GM12878 (cell line): ENCODE data around the gene GYG2. TPM values are rescaled to one million over a fixed set of nuclear protein-coding genes. Genes with fewer than 3 reads are reported as not detected.

Experiments
- ATAC-seq: fragments of 200-7000 bp; cut with Tn5 transposase; 3 replicates; pipeline ENCODE4 v1.9.1; 2020; ENCODE audit warnings: mild to moderate bottlenecking, moderate library complexity
- BruUV-seq: library from RNA; stranded (reverse); fragments of 400-500 nt; replicated peaks from 2 replicates; lab custom pipeline; 2021; lab: Mats Ljungman, UMichigan
- CTCF ChIA-PET: fragments of 300-600 bp; sonication (Branson Sonifier 250); formaldehyde crosslinking; extraction: SDS; loops from one replicate; lab custom pipeline; 2021; ENCODE audit warnings: inconsistent platforms; lab: Yijun Ruan, JAX
- POLR2A ChIA-PET: fragments of 350-600 bp; formaldehyde crosslinking; extraction: SDS; loops from one replicate; lab custom pipeline; 2021; ENCODE audit warnings: inconsistent platforms; lab: Charles Lee
- RAD21 ChIA-PET: fragments of 300-600 bp; sonication (Branson Sonifier 250); formaldehyde crosslinking; loops from one replicate; lab custom pipeline; 2023; ENCODE audit warnings: antibody characterized with exemption; ENCODE audit not compliant: unreplicated experiment; lab: Charles Lee
- SMC1A ChIA-PET: fragments of 300-600 bp; sonication (Branson Sonifier 250); formaldehyde crosslinking; loops from one replicate; lab custom pipeline; 2023; ENCODE audit not compliant: unreplicated experiment, uncharacterized antibody; lab: Charles Lee
- DNase-seq: peaks from one replicate; pipeline ENCODE4 v3.0.0-alpha.2; 2011; ENCODE audit warnings: low read depth, low spot score
- FAIRE-seq: peaks from 3 replicates; lab custom pipeline; 2011; peaks lifted over from hg19 to GRCh38; lab: Jason Lieb, UNC
- H2AFZ ChIP-seq: 2 replicates; pipeline ENCODE4 v1.6.0; 2011; ENCODE audit warnings: low read depth, low read length, control low read depth; ENCODE audit not compliant: control insufficient read depth
- H3K27ac ChIP-seq: 2 replicates; pipeline ENCODE4 v1.5.1; 2011; ENCODE audit warnings: control low read depth; ENCODE audit not compliant: control insufficient read depth, insufficient read depth
- H3K27me3 ChIP-seq, 2 experiments: replicated peaks in 1 of 2; 2 replicates each; pipeline versions ENCODE4 v1.6.0 to v1.6.1; 2011; ENCODE audit warnings: low read length in 1 of 2; ENCODE audit not compliant: control insufficient read depth in 2 of 2, insufficient read depth in 2 of 2
- H3K36me3 ChIP-seq, 2 experiments: 2 replicates each; pipeline ENCODE4 v1.5.1; 2011; ENCODE audit warnings: low read length in 1 of 2; ENCODE audit not compliant: control insufficient read depth in 2 of 2, insufficient read depth in 2 of 2
- H3K4me1 ChIP-seq: 2 replicates; pipeline ENCODE4 v1.6.1; 2011; ENCODE audit warnings: mild to moderate bottlenecking, low read length, moderate library complexity, mixed read lengths; ENCODE audit not compliant: control insufficient read depth, insufficient read depth
- H3K4me2 ChIP-seq: 2 replicates; pipeline ENCODE4 v1.6.0; 2011; ENCODE audit warnings: control low read depth; ENCODE audit not compliant: control insufficient read depth, insufficient read depth
- H3K4me3 ChIP-seq: fragments of 200-600 bp; sonication (generic); 2 replicates; pipeline ENCODE4 v1.5.1; 2016
- H3K79me2 ChIP-seq: 2 replicates; pipeline ENCODE4 v1.6.0; 2011; ENCODE audit warnings: low read length; ENCODE audit not compliant: control insufficient read depth, insufficient read depth
- H3K9ac ChIP-seq: 2 replicates; pipeline ENCODE4 v1.8.0; 2011; ENCODE audit warnings: low read length, control low read depth, mixed read lengths; ENCODE audit not compliant: control insufficient read depth, insufficient read depth
- H3K9me3 ChIP-seq: replicated peaks from 3 replicates; pipeline ENCODE4 v1.5.1; 2011; ENCODE audit warnings: mild to moderate bottlenecking, low read length; ENCODE audit not compliant: control insufficient read depth, insufficient read depth
- H4K20me1 ChIP-seq: 2 replicates; pipeline ENCODE4 v1.6.0; 2011; ENCODE audit not compliant: control insufficient read depth, insufficient read depth
- FOXK2 ChIP-seq: fragments of 450-650 bp; IDR thresholded peaks from 2 replicates; pipeline ENCODE4 v1.6.1; 2017; ENCODE audit warnings: mild to moderate bottlenecking, moderate library complexity
- MYB ChIP-seq: fragments of 150-350 bp; IDR thresholded peaks from 2 replicates; pipeline ENCODE4 v1.6.1; 2014; ENCODE audit warnings: mild to moderate bottlenecking, low read depth, low read length, borderline replicate concordance
- MYC ChIP-seq: IDR thresholded peaks from 2 replicates; pipeline ENCODE4 v1.6.1; 2011; ENCODE audit warnings: mild to moderate bottlenecking, low read length, moderate library complexity, inconsistent platforms; ENCODE audit not compliant: insufficient read depth, insufficient replicate concordance, insufficient read length, severe bottlenecking
- SKIL ChIP-seq: fragments of 450-650 bp; IDR thresholded peaks from 2 replicates; pipeline ENCODE4 v1.6.1; 2017; ENCODE audit warnings: mild to moderate bottlenecking, low read depth, inconsistent platforms; ENCODE audit not compliant: poor library complexity, severe bottlenecking
- STAT3 ChIP-seq: IDR thresholded peaks from 2 replicates; pipeline ENCODE4 v1.6.1; 2011; ENCODE audit warnings: low read depth, low read length, improper control_type of control experiment
- ZNF24 ChIP-seq: fragments of 450-650 bp; IDR thresholded peaks from 2 replicates; pipeline ENCODE4 v1.6.1; 2017; ENCODE audit warnings: antibody characterized with exemption, mild to moderate bottlenecking
- WGBS: methylation state at CpG from one replicate; pipeline ENCODE4 v1.1.6; 2016; ENCODE audit warnings: low lambda C conversion rate; ENCODE audit not compliant: insufficient replicate concordance, insufficient coverage; ENCODE audit errors: missing lambda C conversion rate; 5-methylcytosine and 5-hydroxymethylcytosine counted together
- in situ Hi-C: fragments of 300-500 bp; cut with MboI; formaldehyde crosslinking; loops from 9 replicates; pipeline ENCODE4 v1.14.3; 2018; ENCODE audit warnings: mixed read lengths
- intact Hi-C: fragments of 100-400 bp; cut with micrococcal nuclease; formaldehyde crosslinking; loops from one replicate; pipeline ENCODE4 v1.14.2; 2022; ENCODE audit not compliant: unreplicated experiment
- polyA plus RNA-seq, 11 experiments: library from polyadenylated mRNA; depleted of rRNA in 4 of 11; unstranded in 6 of 11; stranded (reverse) in 5 of 11; fragments of >200 nt; fragmentation: Nextera tagmentation in 4 of 11; fragmentation: Illumina TruSeq in 1 of 11; extraction: Ambion mirVana in 4 of 11; extraction: Trizol in 1 of 11; gene quantifications; 1 replicate in 1 of 11; 2 replicates in 10 of 11; pipeline versions ENCODE4 v1.2.1 to v1.2.3, GENCODE V29; 2011 to 2016; ENCODE audit warnings: inconsistent platforms in 2 of 11, missing spikeins in 2 of 11, low read depth in 1 of 11
- total RNA-seq, 4 experiments: library from RNA; depleted of rRNA in 3 of 4; stranded (reverse); fragments of >200 nt in 3 of 4; fragmentation: Illumina TruSeq in 1 of 4; extraction: Trizol in 1 of 4; gene quantifications; 2 replicates each; pipeline versions ENCODE4 v1.2.1 to v1.2.3, GENCODE V29; 2013 to 2021
- TF ChIP-seq, protein P1 (sequence below): fragments of 450-650 bp; IDR thresholded peaks from 2 replicates; pipeline ENCODE4 v1.6.1; 2017; ENCODE audit warnings: borderline replicate concordance
- TF ChIP-seq, protein P2 (sequence below): fragments of 450-650 bp; IDR thresholded peaks from 2 replicates; pipeline ENCODE4 v1.6.1; 2016; ENCODE audit warnings: mild to moderate bottlenecking
- TF ChIP-seq, protein P3 (sequence below): IDR thresholded peaks from 2 replicates; pipeline ENCODE4 v1.6.1; 2011; ENCODE audit warnings: borderline replicate concordance, low read depth, mild to moderate bottlenecking, moderate library complexity, mixed read lengths, low read length; ENCODE audit not compliant: insufficient read depth; ENCODE audit errors: extremely low read length
- TF ChIP-seq, protein P4 (sequence below): IDR thresholded peaks from 2 replicates; pipeline ENCODE4 v1.6.1; 2011; ENCODE audit warnings: mild to moderate bottlenecking, low read depth, low read length, moderate library complexity; ENCODE audit not compliant: insufficient replicate concordance

GYG2 gene
- total and polyA plus RNA-seq, 10 of the 15 experiments (the other 5 are each of a cell fraction or from before 2014, with no cell fraction given) = 0.05 TPM; not detected in 9

- TF ChIP-seq ZNF24 = no peak
- TF ChIP-seq MYC = no peak
- no peak for TF ChIP-seq MYB
- TF ChIP-seq FOXK2 = no peak
- TF ChIP-seq STAT3 = no peak
Measured at GRCh38 chrX:2829469-2830246, 928 bp downstream of the GYG2 start (continued).

DNA sequence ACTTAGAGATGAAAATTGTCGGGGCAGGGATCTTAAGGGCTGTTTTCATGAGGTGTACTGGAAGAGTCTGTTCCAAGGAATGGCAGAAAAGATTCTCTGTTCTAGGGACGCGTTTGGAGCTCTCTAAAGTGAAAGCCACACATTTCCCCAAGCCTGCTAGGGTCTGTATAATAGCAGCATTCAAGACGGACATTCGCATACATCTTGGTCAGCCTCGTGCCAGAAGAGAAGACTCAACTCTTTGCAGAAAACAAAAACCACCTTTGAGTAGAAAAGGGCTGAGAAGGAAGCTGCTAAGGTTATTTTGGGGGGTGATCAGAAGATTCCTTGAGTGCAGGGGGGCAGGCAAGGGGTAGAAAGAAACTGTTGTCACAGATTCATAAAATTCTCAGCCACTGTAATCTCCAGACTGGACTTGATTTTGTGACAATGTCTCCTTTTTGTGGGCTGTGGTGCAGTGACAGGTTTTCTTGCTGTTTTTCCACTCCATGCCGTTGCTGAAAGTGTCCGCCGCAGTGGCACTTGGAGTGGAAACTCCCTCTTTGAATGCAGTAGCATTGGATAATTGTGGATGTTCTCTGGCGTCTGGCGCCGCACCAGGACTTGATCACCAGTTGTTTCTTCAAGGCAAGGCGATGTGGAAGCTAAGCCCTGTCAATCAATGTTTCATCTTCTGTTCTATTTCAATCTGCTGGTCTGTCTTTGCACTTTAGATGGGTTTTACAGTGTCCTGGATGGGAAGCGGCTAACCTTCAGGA, 2.9 kb downstream of the GYG2 start:
- Histone ChIP-seq H4K20me1 (no peaks in the 10 kb centered on the region), H3K9me3 (peaks cover 1% of the 10 kb centered on the region; the same call in 1 of the 3 replicates), H3K4me2 (no peak overlapping the region), H3K27me3 (no peaks in the 10 kb centered on the region), H3K4me1 (no peaks in the 10 kb centered on the region), H3K36me3 (no peaks in the 10 kb centered on the region), H3K27ac (no peak overlapping the region), H2AFZ (no peak overlapping the region), H3K4me3 (no peak overlapping the region), H3K9ac (no peak overlapping the region), H3K79me2 (no peaks in the 10 kb centered on the region)
- no peak for ATAC-seq
- no TSS peak for BruUV-seq
- ChIA-PET SMC1A (no interaction called here), POLR2A (no interaction called here), CTCF (interaction anchor here (0.7 kb wide), 1 partner anchor 10 kb away, joined by 3 read pairs; no protein-coding TSS in a partner anchor), RAD21 (no interaction called here)
- no peak for FAIRE-seq
- no peak for DNase-seq
- in situ Hi-C loops (no loop called here), intact Hi-C loops (no loop called here)
- 58% methylated on average over 14 of the region's 14 CpGs for WGBS
- TF ChIP-seq, protein P1, sequence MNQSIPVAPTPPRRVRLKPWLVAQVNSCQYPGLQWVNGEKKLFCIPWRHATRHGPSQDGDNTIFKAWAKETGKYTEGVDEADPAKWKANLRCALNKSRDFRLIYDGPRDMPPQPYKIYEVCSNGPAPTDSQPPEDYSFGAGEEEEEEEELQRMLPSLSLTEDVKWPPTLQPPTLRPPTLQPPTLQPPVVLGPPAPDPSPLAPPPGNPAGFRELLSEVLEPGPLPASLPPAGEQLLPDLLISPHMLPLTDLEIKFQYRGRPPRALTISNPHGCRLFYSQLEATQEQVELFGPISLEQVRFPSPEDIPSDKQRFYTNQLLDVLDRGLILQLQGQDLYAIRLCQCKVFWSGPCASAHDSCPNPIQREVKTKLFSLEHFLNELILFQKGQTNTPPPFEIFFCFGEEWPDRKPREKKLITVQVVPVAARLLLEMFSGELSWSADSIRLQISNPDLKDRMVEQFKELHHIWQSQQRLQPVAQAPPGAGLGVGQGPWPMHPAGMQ = no peak
- TF ChIP-seq, protein P2, sequence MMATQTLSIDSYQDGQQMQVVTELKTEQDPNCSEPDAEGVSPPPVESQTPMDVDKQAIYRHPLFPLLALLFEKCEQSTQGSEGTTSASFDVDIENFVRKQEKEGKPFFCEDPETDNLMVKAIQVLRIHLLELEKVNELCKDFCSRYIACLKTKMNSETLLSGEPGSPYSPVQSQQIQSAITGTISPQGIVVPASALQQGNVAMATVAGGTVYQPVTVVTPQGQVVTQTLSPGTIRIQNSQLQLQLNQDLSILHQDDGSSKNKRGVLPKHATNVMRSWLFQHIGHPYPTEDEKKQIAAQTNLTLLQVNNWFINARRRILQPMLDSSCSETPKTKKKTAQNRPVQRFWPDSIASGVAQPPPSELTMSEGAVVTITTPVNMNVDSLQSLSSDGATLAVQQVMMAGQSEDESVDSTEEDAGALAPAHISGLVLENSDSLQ = no peak
- TF ChIP-seq SKIL (no peak), MYB (no peak)
- TF ChIP-seq, protein P3, sequence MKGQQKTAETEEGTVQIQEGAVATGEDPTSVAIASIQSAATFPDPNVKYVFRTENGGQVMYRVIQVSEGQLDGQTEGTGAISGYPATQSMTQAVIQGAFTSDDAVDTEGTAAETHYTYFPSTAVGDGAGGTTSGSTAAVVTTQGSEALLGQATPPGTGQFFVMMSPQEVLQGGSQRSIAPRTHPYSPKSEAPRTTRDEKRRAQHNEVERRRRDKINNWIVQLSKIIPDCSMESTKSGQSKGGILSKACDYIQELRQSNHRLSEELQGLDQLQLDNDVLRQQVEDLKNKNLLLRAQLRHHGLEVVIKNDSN = no peak
- TF ChIP-seq, protein P4, sequence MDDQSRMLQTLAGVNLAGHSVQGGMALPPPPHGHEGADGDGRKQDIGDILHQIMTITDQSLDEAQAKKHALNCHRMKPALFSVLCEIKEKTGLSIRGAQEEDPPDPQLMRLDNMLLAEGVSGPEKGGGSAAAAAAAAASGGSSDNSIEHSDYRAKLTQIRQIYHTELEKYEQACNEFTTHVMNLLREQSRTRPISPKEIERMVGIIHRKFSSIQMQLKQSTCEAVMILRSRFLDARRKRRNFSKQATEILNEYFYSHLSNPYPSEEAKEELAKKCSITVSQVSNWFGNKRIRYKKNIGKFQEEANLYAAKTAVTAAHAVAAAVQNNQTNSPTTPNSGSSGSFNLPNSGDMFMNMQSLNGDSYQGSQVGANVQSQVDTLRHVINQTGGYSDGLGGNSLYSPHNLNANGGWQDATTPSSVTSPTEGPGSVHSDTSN = no peak
